HG03469 (cell line): Measurements from ENCODE around the gene SRR.
"Not testable (repeated sequence)": the region's sequence is repeated elsewhere in the genome, so short reads cannot be mapped to it uniquely, and the experiment has no call there.

ENCODE experiments used
- ATAC-seq: cut with Tn5 transposase; IDR thresholded peaks from one replicate; pipeline ENCODE4 v1.9.1; 2021; ENCODE audit warnings: mild to moderate bottlenecking, moderate library complexity, moderate number of reproducible peaks; ENCODE audit not compliant: unreplicated experiment

SRR gene

GRCh38 chr17:2289878-2290478, 13.8 kb upstream of the SRR start:
- no peak for ATAC-seq

- ATAC-seq: no peak
Measured at GRCh38 chr17:2292100-2292499, 11.7 kb upstream of the SRR start.

- no peak for ATAC-seq
Measured at GRCh38 chr17:2295575-2295974, 8.2 kb upstream of the SRR start.

GRCh38 chr17:2297023-2297422, 6.7 kb upstream of the SRR start:
- no peak for ATAC-seq

GRCh38 chr17:2299136-2299535, 4.6 kb upstream of the SRR start:
- no peak for ATAC-seq

- ATAC-seq: no peak
Measured at GRCh38 chr17:2299756-2300155, 4.0 kb upstream of the SRR start.

- ATAC-seq: no peak
Measured at GRCh38 chr17:2302778-2303203, 959 bp upstream of the SRR start.

- ATAC-seq: no peak
Measured at GRCh38 chr17:2304931-2305330, 1.2 kb downstream of the SRR start.

GRCh38 chr17:2309338-2310154, 5.8 kb downstream of the SRR start:
- ATAC-seq: no peak

- no peak for ATAC-seq
Measured at GRCh38 chr17:2312736-2313135, 9.0 kb downstream of the SRR start.

- not testable (repeated sequence) for ATAC-seq
Measured at GRCh38 chr17:2316916-2317205, 13.1 kb downstream of the SRR start.

- no peak for ATAC-seq
Measured at GRCh38 chr17:2317796-2318195, 14.0 kb downstream of the SRR start.

- no peak for ATAC-seq
Measured at GRCh38 chr17:2319051-2319450, 15.3 kb downstream of the SRR start.

GRCh38 chr17:2321399-2321798, 17.6 kb downstream of the SRR start:
- no peak for ATAC-seq

- ATAC-seq: no peak
Measured at GRCh38 chr17:2323629-2324314, 20.0 kb downstream of the SRR start.

GRCh38 chr17:2331303-2331702, 27.6 kb downstream of the SRR start:
- ATAC-seq: no peak

GRCh38 chr17:2335726-2336214, 32.0 kb downstream of the SRR start:
- no peak for ATAC-seq

- peak; percentile 44 for ATAC-seq
Measured at GRCh38 chr17:2336215-2336851, 32.6 kb downstream of the SRR start, which contains the start of gene TSR1. TSS of gene TSR1 (minus strand) at chr17:2336457. CDS start at chr17:2336427, 30 bp downstream.

GRCh38 chr17:2336852-2337543, 33.2 kb downstream of the SRR start, which contains the start of gene SGSM2:
TSS of gene SGSM2 (plus strand) at chr17:2337501. CDS start at chr17:2337689, 188 bp downstream.
- ATAC-seq: no peak

- no peak for ATAC-seq
Measured at GRCh38 chr17:2337544-2338314, 34.0 kb downstream of the SRR start.
